ENCODE data around the gene SPSB4. TPM values are rescaled to one million over a fixed set of nuclear protein-coding genes. Genes with fewer than 3 reads are reported as not detected.

The SPSB4 gene
- 19.8 TPM for polyA plus RNA-seq (2013, experiment 1 of 2)
- 19.2 TPM for polyA plus RNA-seq (2013, experiment 2 of 2)

DNA sequence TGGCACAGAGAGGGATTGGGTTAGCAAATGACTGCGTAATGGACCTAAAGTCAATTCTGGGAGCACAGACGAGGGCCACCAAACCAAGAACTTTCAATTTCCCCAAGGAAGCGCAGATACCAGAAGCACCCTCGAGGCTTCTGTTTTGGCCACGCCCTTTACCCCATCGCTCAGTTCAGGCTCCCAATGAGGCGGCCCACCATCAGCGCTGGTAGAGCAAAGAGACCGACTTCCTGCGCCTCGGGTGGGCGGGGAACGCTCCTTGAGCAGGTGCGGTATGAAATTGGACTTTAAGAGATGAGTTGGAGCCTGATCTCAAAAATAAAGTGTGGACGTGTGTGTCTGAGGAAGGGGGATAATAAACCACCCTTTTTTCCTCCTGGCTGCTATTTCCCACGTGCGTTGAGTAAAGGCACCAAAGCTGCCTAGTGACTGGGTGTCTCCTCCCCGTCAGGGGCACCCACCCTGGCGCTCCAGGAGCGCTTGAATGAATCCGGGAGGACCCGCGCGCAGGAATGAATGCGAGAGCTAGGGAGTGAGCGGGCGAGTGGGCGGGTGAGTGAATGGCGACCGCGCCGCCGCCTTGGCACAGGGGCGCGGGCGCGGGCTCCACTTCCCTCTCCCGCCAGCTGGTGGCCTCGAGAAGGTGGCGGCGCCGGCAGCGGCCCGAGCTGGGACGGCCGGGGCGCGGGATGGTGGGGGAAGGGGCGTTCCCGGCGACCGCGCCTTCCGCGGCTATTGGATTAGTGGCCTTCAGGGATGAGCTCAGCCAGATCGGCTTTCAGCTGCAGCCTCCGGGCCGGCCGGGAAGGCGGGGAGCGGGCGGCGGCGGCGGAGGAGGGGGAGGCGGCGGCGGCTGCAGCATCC is at the start of gene SPSB4:
SPSB4 (plus strand) TSS at position 772 of the 867 bp plus-strand sequence. CDS start 14,758 bp downstream, outside the sequence.
- Histone ChIP-seq H3K4me1 (ENCODE audit: control insufficient read depth in 2 of 2, insufficient read depth in 1 of 2, low read depth in 1 of 2, low read length in 2 of 2) (peaks cover 9 to 14% of the 10 kb centered on the region in 2 donors), H3K79me1 (ENCODE audit: low read depth, low read length) (peaks cover 10% of the 10 kb centered on the region), H3K23ac (ENCODE audit: low read depth, low read length, poor library complexity) (peak within 1 kb of the TSS; percentile 6), H3K14ac (ENCODE audit: low read length) (no peak within 1 kb of the TSS), H3K18ac (ENCODE audit: low read length) (peak within 1 kb of the TSS; percentile 95), H2BK5ac (ENCODE audit: low read length) (peak within 1 kb of the TSS; percentile 59), H3K4ac (ENCODE audit: low read length) (no peak within 1 kb of the TSS), H4K8ac (ENCODE audit: low read depth, low read length) (no peak within 1 kb of the TSS), H2AFZ (ENCODE audit: low read length) (peak within 1 kb of the TSS; percentile 95), H3K4me2 (ENCODE audit: insufficient read depth, low read length, poor library complexity, severe bottlenecking) (peak within 1 kb of the TSS; percentile 89), H3K9ac (ENCODE audit: low read depth, low read length, poor library complexity) (peak within 1 kb of the TSS; percentile 80), H2BK15ac (ENCODE audit: low read length) (peak within 1 kb of the TSS; percentile 41), H3K27me3 (ENCODE audit: control insufficient read depth in 3 of 3, insufficient read depth in 3 of 3, low read depth in 1 of 3, low read length in 3 of 3) (peaks cover 0 to 10% (median 0%) of the 10 kb centered on the region in 3 experiments), H3K36me3 (replicated peaks in 1 of 2; ENCODE audit: control insufficient read depth in 2 of 2, insufficient read depth in 2 of 2, low read length in 2 of 2) (peaks cover 0 to 21% of the 10 kb centered on the region in 2 donors), H4K91ac (ENCODE audit: low read depth, low read length, poor library complexity) (no peak within 1 kb of the TSS), H3K9me3 (replicated peaks in 1 of 2; ENCODE audit: control insufficient read depth in 2 of 2, insufficient read depth in 1 of 2, low read depth in 1 of 2, low read length in 2 of 2) (peaks cover 0 to 4% of the 10 kb centered on the region in 2 donors), H3K4me3 (ENCODE audit: low read length in 2 of 2) (peak within 1 kb of the TSS; percentile 87 to 94), H2AK5ac (ENCODE audit: low read depth, low read length) (no peak within 1 kb of the TSS), H3K27ac (replicated peaks; ENCODE audit: low read length) (peak within 1 kb of the TSS; percentile 79), H2BK12ac (ENCODE audit: low read length) (peak within 1 kb of the TSS; percentile 31), H2BK120ac (ENCODE audit: low read depth, low read length) (peak within 1 kb of the TSS; percentile 29)
- no CpG with 5 or more reads among the region's 68 CpGs for WGBS, 2 donors (ENCODE audit: extremely low coverage in 2 of 2, insufficient read length in 2 of 2, insufficient replicate concordance in 1 of 2)
- DNase-seq (ENCODE audit: low spot score) = peak; percentile 92

DNA sequence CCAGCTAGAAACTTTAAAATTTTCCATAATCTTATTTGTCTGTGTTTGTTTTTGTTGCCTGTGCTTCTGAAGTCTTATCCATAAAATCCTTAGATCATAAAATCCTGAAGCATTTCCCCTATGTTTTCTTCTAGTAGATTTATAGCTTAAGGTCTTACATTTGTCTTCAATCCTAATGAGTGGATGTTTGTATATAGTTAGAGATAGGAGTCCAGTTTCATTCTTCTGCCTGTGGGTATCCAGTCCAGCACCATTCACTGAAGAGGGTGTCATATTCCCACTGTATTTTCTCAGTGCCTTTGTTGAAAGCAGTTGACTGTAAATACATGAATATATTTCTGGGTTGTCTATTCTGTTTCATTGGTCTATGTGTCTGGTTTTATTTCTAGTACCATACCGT is 44.8 kb upstream of the SPSB4 start:
- Histone ChIP-seq H2BK5ac (ENCODE audit: low read length) (no peak overlapping the region), H3K79me1 (ENCODE audit: low read depth, low read length) (no peaks in the 10 kb centered on the region), H4K91ac (ENCODE audit: low read depth, low read length, poor library complexity) (no peak overlapping the region), H2AFZ (ENCODE audit: low read length) (no peak overlapping the region), H2BK120ac (ENCODE audit: low read depth, low read length) (no peak overlapping the region), H3K27ac (replicated peaks; ENCODE audit: low read length) (no peak overlapping the region), H3K18ac (ENCODE audit: low read length) (no peak overlapping the region), H2BK15ac (ENCODE audit: low read length) (no peak overlapping the region), H4K8ac (ENCODE audit: low read depth, low read length) (no peak overlapping the region), H3K23ac (ENCODE audit: low read depth, low read length, poor library complexity) (no peak overlapping the region), H2AK5ac (ENCODE audit: low read depth, low read length) (no peak overlapping the region), H3K9ac (ENCODE audit: low read depth, low read length, poor library complexity) (no peak overlapping the region), H3K9me3 (replicated peaks in 1 of 2; ENCODE audit: control insufficient read depth in 2 of 2, insufficient read depth in 1 of 2, low read depth in 1 of 2, low read length in 2 of 2) (no peaks in the 10 kb centered on the region), H3K4me1 (ENCODE audit: control insufficient read depth in 2 of 2, insufficient read depth in 1 of 2, low read depth in 1 of 2, low read length in 2 of 2) (no peaks in the 10 kb centered on the region), H3K4me2 (ENCODE audit: insufficient read depth, low read length, poor library complexity, severe bottlenecking) (no peak overlapping the region), H3K14ac (ENCODE audit: low read length) (no peak overlapping the region), H2BK12ac (ENCODE audit: low read length) (no peak overlapping the region), H3K36me3 (replicated peaks in 1 of 2; ENCODE audit: control insufficient read depth in 2 of 2, insufficient read depth in 2 of 2, low read length in 2 of 2) (no peaks in the 10 kb centered on the region), H3K4ac (ENCODE audit: low read length) (no peak overlapping the region), H3K4me3 (ENCODE audit: low read length in 2 of 2) (no peak overlapping the region), H3K27me3 (ENCODE audit: control insufficient read depth in 3 of 3, insufficient read depth in 3 of 3, low read depth in 1 of 3, low read length in 3 of 3) (no peaks in the 10 kb centered on the region)
- WGBS, 2 donors (ENCODE audit: extremely low coverage in 2 of 2, insufficient read length in 2 of 2, insufficient replicate concordance in 1 of 2) = no CpG with 5 or more reads among the region's 1 CpG
- no peak for DNase-seq (ENCODE audit: low spot score)

DNA sequence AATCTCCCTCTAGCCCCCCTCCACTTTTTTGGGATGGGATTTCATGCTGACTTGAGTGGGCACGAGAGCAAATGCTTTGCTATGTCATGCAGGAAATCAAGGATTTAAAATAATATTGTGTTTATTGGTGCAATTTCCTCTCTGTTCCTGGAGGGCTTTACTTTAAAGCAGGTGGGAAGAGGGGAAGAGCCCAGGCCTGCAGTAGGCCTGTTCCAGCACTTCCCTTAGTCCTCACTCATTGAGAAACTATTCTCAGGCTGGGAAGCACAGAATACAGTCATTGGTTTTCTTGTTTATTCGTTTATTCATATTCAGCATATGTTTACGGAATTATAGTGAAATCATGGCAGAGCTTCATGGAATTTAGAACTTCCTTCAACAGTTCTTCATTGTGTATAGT is 41.7 kb upstream of the SPSB4 start:
- H3K4ac ChIP-seq (ENCODE audit: low read length) = no peak overlapping the region
- no peak overlapping the region for H2BK12ac ChIP-seq (ENCODE audit: low read length)
- H3K18ac ChIP-seq (ENCODE audit: low read length) = no peak overlapping the region
- H2BK5ac ChIP-seq (ENCODE audit: low read length) = no peak overlapping the region
- H3K14ac ChIP-seq (ENCODE audit: low read length) = no peak overlapping the region
- H2AK5ac ChIP-seq (ENCODE audit: low read depth, low read length) = no peak overlapping the region
- H3K27me3 ChIP-seq (ENCODE audit: control insufficient read depth in 3 of 3, insufficient read depth in 3 of 3, low read depth in 1 of 3, low read length in 3 of 3) = no peaks in the 10 kb centered on the region
- H3K4me3 ChIP-seq (ENCODE audit: low read length in 2 of 2) = no peak overlapping the region
- peaks cover 2 to 4% of the 10 kb centered on the region in 2 donors for H3K4me1 ChIP-seq (ENCODE audit: control insufficient read depth in 2 of 2, insufficient read depth in 1 of 2, low read depth in 1 of 2, low read length in 2 of 2)
- no peaks in the 10 kb centered on the region for H3K9me3 ChIP-seq (replicated peaks in 1 of 2; ENCODE audit: control insufficient read depth in 2 of 2, insufficient read depth in 1 of 2, low read depth in 1 of 2, low read length in 2 of 2)
- no peaks in the 10 kb centered on the region for H3K36me3 ChIP-seq (replicated peaks in 1 of 2; ENCODE audit: control insufficient read depth in 2 of 2, insufficient read depth in 2 of 2, low read length in 2 of 2)
- no peak for DNase-seq (ENCODE audit: low spot score)
- H3K79me1 ChIP-seq (ENCODE audit: low read depth, low read length) = no peaks in the 10 kb centered on the region
- no peak overlapping the region for H3K4me2 ChIP-seq (ENCODE audit: insufficient read depth, low read length, poor library complexity, severe bottlenecking)
- no CpG with 5 or more reads among the region's 3 CpGs for WGBS, 2 donors (ENCODE audit: extremely low coverage in 2 of 2, insufficient read length in 2 of 2, insufficient replicate concordance in 1 of 2)
- no peak overlapping the region for H2BK120ac ChIP-seq (ENCODE audit: low read depth, low read length)
- no peak overlapping the region for H2AFZ ChIP-seq (ENCODE audit: low read length)
- no peak overlapping the region for H3K9ac ChIP-seq (ENCODE audit: low read depth, low read length, poor library complexity)
- no peak overlapping the region for H4K8ac ChIP-seq (ENCODE audit: low read depth, low read length)
- no peak overlapping the region for H3K27ac ChIP-seq (replicated peaks; ENCODE audit: low read length)
- no peak overlapping the region for H2BK15ac ChIP-seq (ENCODE audit: low read length)
- H4K91ac ChIP-seq (ENCODE audit: low read depth, low read length, poor library complexity) = no peak overlapping the region
- H3K23ac ChIP-seq (ENCODE audit: low read depth, low read length, poor library complexity) = no peak overlapping the region

DNA sequence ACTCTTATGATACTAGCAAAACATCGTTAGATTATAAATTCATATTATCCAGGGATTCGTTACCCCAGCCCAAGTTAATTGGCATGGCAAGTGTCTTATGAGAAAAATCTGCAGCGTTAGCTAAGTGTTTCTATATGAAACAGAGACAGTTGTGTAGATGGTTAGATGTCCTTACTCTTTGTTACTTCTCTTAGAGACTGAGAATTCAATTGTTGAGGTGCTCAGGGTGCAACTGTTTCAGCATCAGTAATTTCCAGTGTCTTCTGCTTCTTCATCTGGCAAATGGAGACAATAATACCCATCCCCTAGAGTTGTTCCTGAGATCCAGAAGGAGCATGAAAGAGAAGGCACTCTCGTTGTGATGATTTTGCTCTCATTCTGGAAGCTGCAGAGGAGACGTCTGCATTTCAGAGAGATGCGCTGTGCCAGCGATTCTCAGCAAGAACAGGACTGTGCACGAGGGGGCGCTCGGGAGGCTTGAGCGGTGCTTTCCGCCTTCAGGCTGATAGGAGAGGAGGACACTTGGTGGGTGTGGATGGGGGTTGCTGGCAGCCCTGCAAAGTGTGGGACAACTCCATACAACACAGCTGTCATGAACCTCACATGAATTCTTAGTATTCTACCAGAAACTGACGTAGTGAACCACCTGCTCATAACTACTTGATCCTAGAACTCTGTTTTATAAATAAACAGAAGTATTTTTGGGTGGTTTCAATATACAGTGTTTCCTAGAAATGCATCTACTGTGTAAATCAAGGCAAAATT is 39.7 kb upstream of the SPSB4 start:
- H3K9me3 ChIP-seq (replicated peaks in 1 of 2; ENCODE audit: control insufficient read depth in 2 of 2, insufficient read depth in 1 of 2, low read depth in 1 of 2, low read length in 2 of 2) = no peaks in the 10 kb centered on the region
- H2BK15ac ChIP-seq (ENCODE audit: low read length) = no peak overlapping the region
- H4K91ac ChIP-seq (ENCODE audit: low read depth, low read length, poor library complexity) = no peak overlapping the region
- H4K8ac ChIP-seq (ENCODE audit: low read depth, low read length) = no peak overlapping the region
- no peak overlapping the region for H3K4me3 ChIP-seq (ENCODE audit: low read length in 2 of 2)
- no peak overlapping the region for H3K14ac ChIP-seq (ENCODE audit: low read length)
- no peak overlapping the region for H3K9ac ChIP-seq (ENCODE audit: low read depth, low read length, poor library complexity)
- no peaks in the 10 kb centered on the region for H3K27me3 ChIP-seq (ENCODE audit: control insufficient read depth in 3 of 3, insufficient read depth in 3 of 3, low read depth in 1 of 3, low read length in 3 of 3)
- no peak overlapping the region for H2BK12ac ChIP-seq (ENCODE audit: low read length)
- peak overlapping the region; percentile 83 for H2AFZ ChIP-seq (ENCODE audit: low read length)
- no CpG with 5 or more reads among the region's 13 CpGs for WGBS, 2 donors (ENCODE audit: extremely low coverage in 2 of 2, insufficient read length in 2 of 2, insufficient replicate concordance in 1 of 2)
- H3K36me3 ChIP-seq (replicated peaks in 1 of 2; ENCODE audit: control insufficient read depth in 2 of 2, insufficient read depth in 2 of 2, low read length in 2 of 2) = no peaks in the 10 kb centered on the region
- H2BK120ac ChIP-seq (ENCODE audit: low read depth, low read length) = no peak overlapping the region
- no peak overlapping the region for H3K4ac ChIP-seq (ENCODE audit: low read length)
- H3K27ac ChIP-seq (replicated peaks; ENCODE audit: low read length) = no peak overlapping the region
- H3K23ac ChIP-seq (ENCODE audit: low read depth, low read length, poor library complexity) = no peak overlapping the region
- H3K18ac ChIP-seq (ENCODE audit: low read length) = no peak overlapping the region
- no peak overlapping the region for H2AK5ac ChIP-seq (ENCODE audit: low read depth, low read length)
- no peaks in the 10 kb centered on the region for H3K79me1 ChIP-seq (ENCODE audit: low read depth, low read length)
- H3K4me2 ChIP-seq (ENCODE audit: insufficient read depth, low read length, poor library complexity, severe bottlenecking) = no peak overlapping the region
- peaks cover 2 to 4% of the 10 kb centered on the region in 2 donors for H3K4me1 ChIP-seq (ENCODE audit: control insufficient read depth in 2 of 2, insufficient read depth in 1 of 2, low read depth in 1 of 2, low read length in 2 of 2)
- no peak overlapping the region for H2BK5ac ChIP-seq (ENCODE audit: low read length)
- peak; percentile 66 for DNase-seq (ENCODE audit: low spot score)

Data from neuronal stem cell (in vitro differentiated cells).